CD4-positive, alpha-beta T cell treated with Interleukin-4 for 1 hour (primary cell): Measurements from ENCODE around the gene PRPF8.
"Not testable (repeated sequence)": the region's sequence is repeated elsewhere in the genome, so short reads cannot be mapped to it uniquely, and the experiment has no call there.

Source experiments
- DNase-seq, 2 donors: peaks; one replicate each; pipeline ENCODE4 v3.0.0-alpha.2; 2020 to 2022

PRPF8 gene

GRCh38 chr17:1684378-1685189 lies at the start of gene PRPF8:
Gene PRPF8 (minus strand): TSS chr17:1684867. CDS start chr17:1684571, 296 bp downstream.
- peak; percentile 99 for DNase-seq

- DNase-seq = no peak
These were observed 49.1 kb upstream of the PRPF8 start for GRCh38 chr17:1733759-1734158.

DNA sequence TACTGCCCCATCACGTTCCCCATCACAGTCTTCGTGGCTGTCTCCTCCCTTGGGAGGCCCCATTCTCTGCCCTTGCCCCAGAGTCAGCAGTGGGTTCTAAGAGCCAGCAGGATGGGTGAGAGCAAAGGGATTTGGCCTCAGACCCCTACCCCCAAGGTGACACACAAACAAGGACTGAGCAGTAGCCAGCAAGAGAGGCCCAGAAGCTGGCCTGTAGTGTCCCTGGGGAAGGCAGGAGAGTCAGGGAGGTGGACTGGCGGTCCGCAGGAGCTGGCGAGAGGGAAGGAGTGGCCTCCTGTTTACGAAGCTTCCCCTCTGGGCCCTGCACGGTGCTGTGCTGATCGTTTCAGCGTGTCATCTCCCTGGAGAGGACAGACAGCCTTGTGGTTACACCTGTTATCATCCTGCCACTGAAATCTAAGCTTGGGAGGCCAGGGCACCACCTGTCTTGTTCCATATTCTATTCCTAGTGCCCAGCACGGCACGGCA lies 48.2 kb upstream of the PRPF8 start:
- no peak for DNase-seq

GRCh38 chr17:1732241-1732832 lies 47.7 kb upstream of the PRPF8 start:
- no peak for DNase-seq

DNA sequence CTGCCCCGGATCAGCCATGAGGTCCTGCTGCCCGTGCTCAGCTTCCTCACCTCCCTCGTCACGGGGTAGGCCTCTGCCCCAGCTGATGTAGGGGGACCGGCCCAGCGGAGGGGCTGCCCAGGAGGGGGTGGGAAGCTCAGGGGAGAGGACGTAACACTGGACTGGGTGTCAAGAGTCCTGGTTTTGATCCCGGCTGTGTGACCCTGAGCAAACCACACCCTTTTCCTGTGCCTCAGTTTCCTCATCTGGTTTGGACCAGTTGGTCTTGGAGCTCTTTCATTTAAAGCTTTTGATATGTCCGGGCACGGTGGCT lies 46.5 kb upstream of the PRPF8 start:
- DNase-seq = no peak

DNA sequence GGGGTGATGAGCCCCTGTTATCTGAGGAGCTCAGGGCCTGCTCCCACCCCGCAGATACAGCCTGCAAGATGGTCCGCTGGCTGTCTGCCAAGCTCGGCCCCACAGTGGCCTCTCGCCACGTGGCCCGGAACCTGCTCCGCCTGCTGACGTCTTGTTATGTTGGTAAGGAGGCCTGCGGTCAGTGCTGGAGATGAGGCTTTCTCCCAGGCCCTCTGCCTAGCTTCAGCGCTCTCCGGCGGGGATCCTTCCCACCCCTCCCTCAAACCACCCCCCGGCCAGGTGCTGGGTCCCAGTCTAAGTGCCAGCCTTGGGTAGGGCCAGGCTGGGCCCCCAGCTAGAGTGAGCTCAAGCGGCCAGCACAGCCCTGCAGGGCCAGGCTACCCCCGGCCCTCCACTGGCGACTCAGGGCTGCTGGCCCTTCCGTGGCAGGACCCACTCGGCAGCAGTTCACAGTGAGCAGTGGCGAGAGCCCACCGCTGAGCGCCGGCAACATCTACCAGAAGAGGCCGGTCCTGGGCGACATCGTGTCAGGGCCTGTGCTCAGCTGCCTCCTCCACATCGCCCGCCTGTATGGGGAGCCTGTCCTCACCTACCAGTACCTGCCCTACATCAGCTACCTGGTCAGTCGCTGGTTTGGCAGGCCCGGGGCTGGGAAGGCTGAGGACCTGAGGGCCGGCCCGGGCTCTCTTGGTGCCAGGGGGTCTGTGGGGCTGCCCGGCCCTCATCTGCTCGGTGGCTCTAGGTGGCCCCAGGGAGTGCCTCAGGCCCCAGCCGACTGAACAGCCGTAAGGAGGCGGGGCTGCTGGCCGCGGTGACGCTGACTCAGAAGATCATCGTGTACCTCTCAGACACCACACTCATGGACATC lies 45.9 kb upstream of the PRPF8 start:
- DNase-seq = no peak

DNA sequence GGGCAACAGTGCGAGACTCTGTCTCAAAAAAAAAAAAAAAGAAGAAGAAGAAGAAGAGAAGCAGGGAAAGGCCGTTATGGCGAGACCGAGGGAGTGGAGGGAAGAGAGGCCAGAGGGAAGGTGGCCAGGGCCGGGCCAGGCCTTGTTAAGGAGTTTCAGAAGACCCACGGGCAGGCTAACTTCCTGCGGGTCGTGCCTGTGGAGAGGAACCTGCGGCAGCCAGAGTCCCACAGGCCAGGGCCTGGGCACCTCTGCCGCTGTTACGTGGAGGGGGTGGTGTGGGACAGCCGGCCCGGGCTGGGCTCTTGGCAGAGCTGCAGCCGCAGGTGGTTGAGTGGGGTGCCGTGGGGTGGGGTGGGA lies 45.3 kb upstream of the PRPF8 start:
- no peak for DNase-seq

- no peak for DNase-seq
These were observed 43.4 kb upstream of the PRPF8 start for GRCh38 chr17:1727876-1728630.

- no peak for DNase-seq
These were observed 42.7 kb upstream of the PRPF8 start for GRCh38 chr17:1727258-1727789.

DNA sequence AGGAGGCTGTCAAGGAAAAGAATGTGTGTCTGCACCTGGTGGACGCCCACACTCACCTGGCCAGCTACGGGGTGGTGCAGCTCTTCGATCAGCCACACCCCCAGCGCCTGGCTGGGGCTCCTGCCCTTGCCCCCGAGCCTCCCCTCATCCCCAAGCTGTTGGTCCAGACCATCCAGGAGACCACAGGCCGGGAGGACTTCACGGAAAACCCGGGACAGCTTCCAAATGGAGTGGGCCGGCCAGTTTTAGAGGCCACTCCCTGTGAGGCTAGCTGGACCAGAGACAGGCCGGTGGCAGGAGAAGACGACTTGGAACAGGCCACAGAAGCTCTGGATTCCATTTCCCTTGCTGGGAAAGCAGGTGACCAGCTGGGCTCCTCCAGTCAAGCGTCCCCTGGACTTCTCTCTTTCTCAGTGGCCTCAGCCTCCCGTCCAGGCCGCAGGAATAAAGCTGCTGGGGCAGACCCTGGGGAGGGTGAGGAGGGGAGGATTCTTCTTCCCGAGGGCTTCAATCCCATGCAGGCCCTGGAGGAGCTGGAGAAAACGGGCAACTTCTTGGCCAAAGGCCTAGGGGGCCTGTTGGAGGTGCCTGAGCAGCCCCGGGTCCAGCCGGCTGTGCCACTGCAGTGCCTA lies 42.1 kb upstream of the PRPF8 start:
- DNase-seq = no peak

DNA sequence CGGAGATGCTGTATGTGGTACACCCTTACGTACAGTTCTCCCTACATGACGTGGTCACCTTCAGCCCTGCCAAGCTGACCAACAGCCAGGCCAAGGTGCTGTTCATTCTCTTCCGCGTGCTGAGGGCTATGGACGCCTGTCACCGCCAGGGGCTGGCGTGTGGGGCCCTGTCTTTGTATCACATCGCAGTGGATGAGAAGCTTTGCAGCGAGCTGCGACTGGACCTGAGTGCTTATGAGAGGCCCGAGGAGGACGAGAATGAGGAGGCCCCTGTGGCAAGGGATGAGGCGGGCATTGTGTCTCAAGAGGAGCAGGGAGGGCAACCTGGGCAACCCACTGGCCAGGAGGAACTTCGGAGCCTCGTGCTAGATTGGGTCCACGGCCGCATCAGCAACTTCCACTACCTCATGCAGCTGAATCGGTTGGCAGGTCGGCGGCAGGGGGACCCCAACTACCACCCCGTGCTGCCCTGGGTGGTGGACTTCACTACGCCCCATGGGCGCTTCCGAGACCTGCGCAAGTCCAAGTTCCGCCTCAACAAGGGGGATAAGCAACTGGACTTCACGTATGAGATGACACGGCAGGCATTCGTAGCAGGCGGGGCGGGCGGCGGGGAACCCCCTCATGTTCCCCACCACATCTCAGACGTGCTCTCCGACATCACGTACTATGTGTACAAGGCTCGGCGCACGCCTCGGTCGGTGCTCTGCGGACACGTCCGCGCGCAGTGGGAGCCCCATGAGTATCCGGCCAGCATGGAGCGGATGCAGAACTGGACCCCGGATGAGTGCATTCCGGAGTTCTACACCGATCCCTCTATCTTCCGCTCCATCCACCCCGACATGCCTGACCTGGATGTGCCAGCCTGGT lies 41.2 kb upstream of the PRPF8 start:
- DNase-seq = no peak

- DNase-seq = no peak
These were observed 40.4 kb upstream of the PRPF8 start for GRCh38 chr17:1724869-1725641.

GRCh38 chr17:1724351-1724868 lies 39.7 kb upstream of the PRPF8 start, which contains the start of gene WDR81:
Gene WDR81 (plus strand): TSS chr17:1724704. CDS start chr17:1724960, 256 bp downstream.
- DNase-seq = peak; percentile 84 to 85

GRCh38 chr17:1722022-1722421 lies 37.4 kb upstream of the PRPF8 start:
- DNase-seq = not testable (repeated sequence)

DNA sequence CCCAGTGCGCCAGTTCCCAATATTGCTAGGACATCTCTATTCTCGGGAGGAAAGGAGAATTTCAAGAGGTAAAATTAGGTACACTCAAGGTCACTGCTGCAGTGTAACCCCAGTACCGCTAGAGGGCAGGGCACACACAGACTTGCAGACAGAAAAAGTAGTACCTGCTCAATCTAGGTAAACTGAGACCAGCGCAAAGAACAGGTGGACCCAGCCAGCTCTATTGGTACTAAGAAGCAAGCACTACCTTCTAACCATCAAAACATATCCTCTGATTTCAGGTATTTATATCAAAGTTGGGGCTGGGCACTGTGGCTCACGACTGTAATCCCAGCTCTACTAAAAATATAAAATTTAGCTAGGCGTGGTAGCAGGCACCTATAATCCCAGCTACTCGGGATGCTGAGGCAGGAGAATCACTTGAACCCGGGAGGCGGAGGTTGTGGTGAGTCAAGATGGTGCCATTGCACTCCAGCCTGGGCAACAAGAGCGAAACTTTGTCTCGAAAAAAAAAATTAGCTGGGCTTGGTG lies 36.3 kb upstream of the PRPF8 start:
- DNase-seq = peak; percentile 66 to 75

DNA sequence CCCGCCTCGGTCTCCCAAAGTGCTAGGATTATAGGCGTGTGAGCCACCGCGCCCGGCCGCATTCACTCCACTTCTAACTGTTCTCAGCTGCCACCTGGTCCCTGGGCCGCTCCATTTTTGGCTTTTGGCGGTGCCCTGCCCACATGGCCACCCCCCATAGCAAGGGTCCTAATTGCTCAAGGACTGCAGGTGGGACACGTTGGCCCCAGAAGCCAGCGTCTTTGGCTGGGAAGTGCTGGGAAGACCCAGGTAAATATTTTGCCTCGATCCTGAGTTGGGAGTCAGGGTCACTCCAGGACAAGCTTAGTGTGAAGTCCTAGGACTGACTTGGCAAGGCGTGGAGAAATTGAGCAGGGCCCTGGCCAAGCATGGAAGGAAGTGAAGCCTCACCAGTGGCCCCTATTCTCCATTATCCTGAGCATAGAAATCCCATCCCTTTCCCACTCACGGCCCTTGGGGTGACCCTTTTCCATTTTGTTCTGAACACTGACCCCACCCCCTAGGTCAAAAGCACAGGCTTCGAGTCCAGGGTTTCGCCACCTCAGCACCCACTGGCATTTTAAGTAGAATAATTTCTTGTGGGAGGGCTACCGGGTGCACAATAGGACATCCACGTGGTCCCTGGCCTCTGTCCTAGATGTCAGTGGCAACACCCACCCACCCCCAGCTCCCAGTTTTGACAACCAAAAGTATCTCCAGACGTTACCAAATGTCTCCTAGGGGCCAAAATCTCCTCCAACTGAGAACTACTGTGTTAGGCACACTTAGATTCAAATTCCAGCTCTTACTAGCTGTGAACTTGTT lies 33.9 kb upstream of the PRPF8 start:
- DNase-seq = no peak

- DNase-seq = peak; percentile 91 to 92
These were observed 32.4 kb upstream of the PRPF8 start for GRCh38 chr17:1716912-1717695.
